HEK293T (cell line): ENCODE data around the gene DMRT1.

ENCODE experiments used
- BHLHE40 ChIP-seq: fragments of 450-650 bp; IDR thresholded peaks from 2 replicates; pipeline ENCODE4 v1.6.1; 2016; ENCODE audit warnings: mild to moderate bottlenecking, moderate library complexity, borderline replicate concordance
- CTBP1 ChIP-seq: fragments of 450-650 bp; IDR thresholded peaks from 2 replicates; pipeline ENCODE4 v1.6.1; 2016; ENCODE audit warnings: borderline replicate concordance
- FOXA1 ChIP-seq: fragments of 450-650 bp; IDR thresholded peaks from 2 replicates; pipeline ENCODE4 v1.6.1; 2016; ENCODE audit warnings: mild to moderate bottlenecking
- FOXK2 ChIP-seq: fragments of 450-650 bp; IDR thresholded peaks from 2 replicates; pipeline ENCODE4 v1.6.1; 2016; ENCODE audit warnings: mild to moderate bottlenecking
- NFRKB ChIP-seq: fragments of 450-650 bp; IDR thresholded peaks from 2 replicates; pipeline ENCODE4 v1.6.1; 2016; ENCODE audit warnings: mild to moderate bottlenecking, moderate library complexity
- SP1 ChIP-seq: fragments of 450-650 bp; IDR thresholded peaks from 2 replicates; pipeline ENCODE4 v1.6.1; 2017
- TF ChIP-seq, protein P1 (sequence below): fragments of 450-650 bp; IDR thresholded peaks from 2 replicates; pipeline ENCODE4 v1.6.1; 2016

DNA sequence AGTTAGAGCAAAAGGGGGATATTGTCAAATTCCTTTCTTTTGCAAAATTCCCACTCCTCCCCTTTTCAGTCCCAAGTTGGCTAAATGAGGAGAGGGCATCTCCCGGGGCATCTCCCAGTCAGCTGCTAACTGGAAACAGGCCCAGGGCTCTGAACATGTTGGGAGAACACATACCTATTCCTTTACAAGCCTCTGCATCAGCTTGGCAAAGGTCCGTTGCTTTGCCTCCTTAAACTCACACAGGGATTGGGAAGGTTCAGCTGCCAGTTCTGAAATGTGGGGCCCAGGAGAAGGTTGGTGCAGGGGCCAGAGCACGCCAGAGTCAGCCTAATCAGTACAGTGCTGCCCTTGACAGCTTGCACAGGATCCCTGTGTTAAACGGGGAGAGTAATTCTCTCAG is 124.0 kb downstream of the DMRT1 start:
- TF ChIP-seq SP1 (no peak), BHLHE40 (no peak), FOXA1 (no peak), NFRKB (no peak), CTBP1 (no peak), FOXK2 (no peak)
- TF ChIP-seq, protein P1, sequence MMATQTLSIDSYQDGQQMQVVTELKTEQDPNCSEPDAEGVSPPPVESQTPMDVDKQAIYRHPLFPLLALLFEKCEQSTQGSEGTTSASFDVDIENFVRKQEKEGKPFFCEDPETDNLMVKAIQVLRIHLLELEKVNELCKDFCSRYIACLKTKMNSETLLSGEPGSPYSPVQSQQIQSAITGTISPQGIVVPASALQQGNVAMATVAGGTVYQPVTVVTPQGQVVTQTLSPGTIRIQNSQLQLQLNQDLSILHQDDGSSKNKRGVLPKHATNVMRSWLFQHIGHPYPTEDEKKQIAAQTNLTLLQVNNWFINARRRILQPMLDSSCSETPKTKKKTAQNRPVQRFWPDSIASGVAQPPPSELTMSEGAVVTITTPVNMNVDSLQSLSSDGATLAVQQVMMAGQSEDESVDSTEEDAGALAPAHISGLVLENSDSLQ: no peak
